Measurements from ENCODE around the gene PRR15L.

DNA sequence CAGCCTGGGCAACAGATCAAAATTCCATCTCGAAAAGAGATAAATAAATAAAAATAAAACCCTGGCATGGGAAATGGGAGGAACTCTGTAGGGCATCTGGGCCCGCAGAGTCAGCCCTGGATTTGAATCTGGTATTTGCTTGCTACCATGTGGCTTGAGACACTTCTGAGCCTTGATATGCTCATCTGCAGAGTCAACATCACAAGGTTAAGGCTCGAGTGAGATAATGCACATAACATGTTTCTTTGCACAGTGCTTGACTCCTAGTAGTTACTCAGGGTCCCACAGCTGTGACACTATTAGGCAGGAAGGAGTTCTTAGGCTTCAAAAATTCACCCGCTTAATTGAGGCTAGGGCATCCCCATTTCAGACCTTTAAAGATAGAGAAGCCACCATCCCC is 34.5 kb upstream of the PRR15L start:
- TF ChIP-seq POLR2A (IDR thresholded peaks at IDR 0.05) (no peak), EP300 (IDR thresholded peaks at IDR 0.05; ENCODE audit: low read depth) (no peak)
- TF ChIP-seq, protein P1, sequence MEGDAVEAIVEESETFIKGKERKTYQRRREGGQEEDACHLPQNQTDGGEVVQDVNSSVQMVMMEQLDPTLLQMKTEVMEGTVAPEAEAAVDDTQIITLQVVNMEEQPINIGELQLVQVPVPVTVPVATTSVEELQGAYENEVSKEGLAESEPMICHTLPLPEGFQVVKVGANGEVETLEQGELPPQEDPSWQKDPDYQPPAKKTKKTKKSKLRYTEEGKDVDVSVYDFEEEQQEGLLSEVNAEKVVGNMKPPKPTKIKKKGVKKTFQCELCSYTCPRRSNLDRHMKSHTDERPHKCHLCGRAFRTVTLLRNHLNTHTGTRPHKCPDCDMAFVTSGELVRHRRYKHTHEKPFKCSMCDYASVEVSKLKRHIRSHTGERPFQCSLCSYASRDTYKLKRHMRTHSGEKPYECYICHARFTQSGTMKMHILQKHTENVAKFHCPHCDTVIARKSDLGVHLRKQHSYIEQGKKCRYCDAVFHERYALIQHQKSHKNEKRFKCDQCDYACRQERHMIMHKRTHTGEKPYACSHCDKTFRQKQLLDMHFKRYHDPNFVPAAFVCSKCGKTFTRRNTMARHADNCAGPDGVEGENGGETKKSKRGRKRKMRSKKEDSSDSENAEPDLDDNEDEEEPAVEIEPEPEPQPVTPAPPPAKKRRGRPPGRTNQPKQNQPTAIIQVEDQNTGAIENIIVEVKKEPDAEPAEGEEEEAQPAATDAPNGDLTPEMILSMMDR (IDR thresholded peaks at IDR 0.05) = no peak
